Bronchus fibroblast of lung (primary cell): ENCODE data around the gene PICALM. TPM values are rescaled to one million over a fixed set of nuclear protein-coding genes. Genes with fewer than 3 reads are reported as not detected.

ENCODE experiments used
- total RNA-seq: library from RNA; depleted of rRNA; stranded (reverse); fragments of >200 nt; gene quantifications from 2 replicates; pipeline ENCODE4 v1.2.3, GENCODE V29; 2015

PICALM gene
- 88.2 and 90.3 TPM in 2 replicates for total RNA-seq

GRCh38 chr11:86068951-86069407 is at the start of gene PICALM:
Gene PICALM (minus strand): TSS chr11:86069084. CDS start chr11:86068780, 304 bp downstream.

Other genes starting within 250 kb of the PICALM start
- gene CCDC83, start 213.7 kb downstream of the PICALM start, total RNA-seq, result 0.17 TPM in 1 of 2 replicates, not detected in the other
- 8.5 and 9.2 TPM in 2 replicates for gene EED, start 175.7 kb upstream of the PICALM start, total RNA-seq
- 50.7 and 52.1 TPM in 2 replicates for gene HIKESHI, start 233.2 kb upstream of the PICALM start, total RNA-seq